ENCODE measurements around the gene PTPRN2.

DNA sequence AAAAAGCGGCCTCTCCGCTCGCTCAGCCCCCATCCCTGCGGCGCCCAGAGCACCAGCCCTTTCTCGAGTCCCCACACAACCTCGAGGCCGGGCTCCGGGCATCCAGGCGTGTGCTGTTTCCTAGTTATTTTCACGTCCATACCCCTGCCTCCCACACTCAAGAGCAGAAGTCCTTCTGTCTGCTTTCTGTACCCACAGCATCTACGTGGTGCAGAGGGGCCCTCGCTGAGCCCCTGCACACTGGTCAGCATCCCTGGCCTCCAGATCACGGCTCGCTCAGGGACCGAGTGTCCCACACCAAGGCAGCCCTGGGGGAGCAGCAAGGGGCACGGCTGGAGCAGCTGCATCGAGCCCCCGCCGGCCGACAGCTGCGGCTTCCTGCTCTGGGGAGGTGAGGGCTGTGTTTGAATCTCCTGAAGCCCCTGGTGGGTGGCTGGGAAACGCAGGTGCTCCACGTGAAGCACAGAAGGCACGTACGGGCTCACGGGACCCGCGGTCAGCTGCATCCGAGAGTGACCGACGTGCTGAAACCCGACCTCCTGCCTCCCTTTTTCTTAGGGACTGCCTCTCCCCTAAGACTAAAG is 917.8 kb downstream of the PTPRN2 start:
- TF ChIP-seq POLR2A (IDR thresholded peaks at IDR 0.05) (no peak), EP300 (IDR thresholded peaks at IDR 0.05) (no peak)
- TF ChIP-seq, protein P1, sequence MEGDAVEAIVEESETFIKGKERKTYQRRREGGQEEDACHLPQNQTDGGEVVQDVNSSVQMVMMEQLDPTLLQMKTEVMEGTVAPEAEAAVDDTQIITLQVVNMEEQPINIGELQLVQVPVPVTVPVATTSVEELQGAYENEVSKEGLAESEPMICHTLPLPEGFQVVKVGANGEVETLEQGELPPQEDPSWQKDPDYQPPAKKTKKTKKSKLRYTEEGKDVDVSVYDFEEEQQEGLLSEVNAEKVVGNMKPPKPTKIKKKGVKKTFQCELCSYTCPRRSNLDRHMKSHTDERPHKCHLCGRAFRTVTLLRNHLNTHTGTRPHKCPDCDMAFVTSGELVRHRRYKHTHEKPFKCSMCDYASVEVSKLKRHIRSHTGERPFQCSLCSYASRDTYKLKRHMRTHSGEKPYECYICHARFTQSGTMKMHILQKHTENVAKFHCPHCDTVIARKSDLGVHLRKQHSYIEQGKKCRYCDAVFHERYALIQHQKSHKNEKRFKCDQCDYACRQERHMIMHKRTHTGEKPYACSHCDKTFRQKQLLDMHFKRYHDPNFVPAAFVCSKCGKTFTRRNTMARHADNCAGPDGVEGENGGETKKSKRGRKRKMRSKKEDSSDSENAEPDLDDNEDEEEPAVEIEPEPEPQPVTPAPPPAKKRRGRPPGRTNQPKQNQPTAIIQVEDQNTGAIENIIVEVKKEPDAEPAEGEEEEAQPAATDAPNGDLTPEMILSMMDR (IDR thresholded peaks at IDR 0.05) = no peak

Measured in sigmoid colon (tissue), 4 donors.